ENCODE data around the gene KLK6. TPM values are rescaled to one million over a fixed set of nuclear protein-coding genes. Genes with fewer than 3 reads are reported as not detected.

KLK6 gene
- not detected for total RNA-seq

GRCh38 chr19:50969413-50969760 lies at the start of gene KLK6:
TSS of gene KLK6 (minus strand) at chr19:50969591. CDS start at chr19:50968104, 1,487 bp downstream.
- Mint-ChIP-seq H3K36me3 (no peaks in the 10 kb centered on the region), H3K9me3 (no peaks in the 10 kb centered on the region), H3K27ac (no peak within 1 kb of the TSS)
- DNase-seq (ENCODE audit: low spot score in 2 of 2) (no peak), ATAC-seq (no peak)

- Mint-ChIP-seq H3K36me3 (peaks cover 0 to 5% of the 10 kb centered on the region in 2 donors), H3K9me3 (no peaks in the 10 kb centered on the region), H3K27ac (no peak overlapping the region)
- peak in 1 of 2 donors; percentile 8 for ATAC-seq
- DNase-seq (ENCODE audit: low spot score in 2 of 2) = no peak
Measured at GRCh38 chr19:51018745-51019543, 49.6 kb upstream of the KLK6 start.

GRCh38 chr19:51016798-51017683 lies 47.6 kb upstream of the KLK6 start:
- H3K9me3 Mint-ChIP-seq = no peaks in the 10 kb centered on the region
- DNase-seq (ENCODE audit: low spot score in 2 of 2) (peak in 1 of 2 donors; percentile 72), ATAC-seq (peak; percentile 59 to 77)
- H3K27ac Mint-ChIP-seq = no peak overlapping the region
- peaks cover 0 to 5% of the 10 kb centered on the region in 2 donors for H3K36me3 Mint-ChIP-seq

- ATAC-seq = no peak
- H3K9me3 Mint-ChIP-seq = no peaks in the 10 kb centered on the region
- no peak overlapping the region for H3K27ac Mint-ChIP-seq
- DNase-seq (ENCODE audit: low spot score in 2 of 2) = no peak
- H3K36me3 Mint-ChIP-seq = peaks cover 0 to 5% of the 10 kb centered on the region in 2 donors
Measured at GRCh38 chr19:51015691-51016267, 46.4 kb upstream of the KLK6 start.

- Mint-ChIP-seq H3K9me3 (no peaks in the 10 kb centered on the region), H3K27ac (no peak overlapping the region), H3K36me3 (peaks cover 0 to 5% of the 10 kb centered on the region in 2 donors)
- DNase-seq (ENCODE audit: low spot score in 2 of 2) = no peak
- no peak for ATAC-seq
Measured at GRCh38 chr19:51014242-51014641, 44.9 kb upstream of the KLK6 start.

GRCh38 chr19:51012661-51013190 lies 43.3 kb upstream of the KLK6 start:
- Mint-ChIP-seq H3K27ac (no peak overlapping the region), H3K9me3 (no peaks in the 10 kb centered on the region), H3K36me3 (no peaks in the 10 kb centered on the region)
- DNase-seq (ENCODE audit: low spot score in 2 of 2) (no peak), ATAC-seq (no peak)

- peak overlapping the region in 1 of 2 donors; percentile 38 for H3K27ac Mint-ChIP-seq
- DNase-seq (ENCODE audit: low spot score in 2 of 2) (no peak), ATAC-seq (no peak)
- H3K9me3 Mint-ChIP-seq = no peaks in the 10 kb centered on the region
- H3K36me3 Mint-ChIP-seq = no peaks in the 10 kb centered on the region
Measured at GRCh38 chr19:51010066-51010795, 40.8 kb upstream of the KLK6 start.

- Mint-ChIP-seq H3K36me3 (no peaks in the 10 kb centered on the region), H3K27ac (peak overlapping the region in 1 of 2 donors; percentile 42), H3K9me3 (no peaks in the 10 kb centered on the region)
- no peak for DNase-seq (ENCODE audit: low spot score in 2 of 2)
- peak in 1 of 2 donors; percentile 56 for ATAC-seq
Measured at GRCh38 chr19:51009061-51009891, 39.9 kb upstream of the KLK6 start.

- Mint-ChIP-seq H3K36me3 (no peaks in the 10 kb centered on the region), H3K9me3 (no peaks in the 10 kb centered on the region), H3K27ac (no peak overlapping the region)
- ATAC-seq = no peak
- no peak for DNase-seq (ENCODE audit: low spot score in 2 of 2)
Measured at GRCh38 chr19:51007488-51007887, 38.1 kb upstream of the KLK6 start.

GRCh38 chr19:51006406-51006805 lies 37.0 kb upstream of the KLK6 start:
- Mint-ChIP-seq H3K9me3 (no peaks in the 10 kb centered on the region), H3K36me3 (no peaks in the 10 kb centered on the region), H3K27ac (no peak overlapping the region)
- no peak for ATAC-seq
- DNase-seq (ENCODE audit: low spot score in 2 of 2) = no peak

- no peak for DNase-seq (ENCODE audit: low spot score in 2 of 2)
- H3K9me3 Mint-ChIP-seq = no peaks in the 10 kb centered on the region
- no peaks in the 10 kb centered on the region for H3K36me3 Mint-ChIP-seq
- no peak overlapping the region for H3K27ac Mint-ChIP-seq
- no peak for ATAC-seq
Measured at GRCh38 chr19:51005248-51005647, 35.9 kb upstream of the KLK6 start.

GRCh38 chr19:51003316-51003715 lies 33.9 kb upstream of the KLK6 start:
- DNase-seq (ENCODE audit: low spot score in 2 of 2) (no peak), ATAC-seq (no peak)
- no peaks in the 10 kb centered on the region for H3K36me3 Mint-ChIP-seq
- no peaks in the 10 kb centered on the region for H3K9me3 Mint-ChIP-seq
- peak overlapping the region in 1 of 2 donors; percentile 36 for H3K27ac Mint-ChIP-seq

GRCh38 chr19:51002542-51003311 lies 33.3 kb upstream of the KLK6 start:
- DNase-seq (ENCODE audit: low spot score in 2 of 2) (peak in 1 of 2 donors; percentile 26), ATAC-seq (peak in 1 of 2 donors; percentile 63)
- H3K36me3 Mint-ChIP-seq = no peaks in the 10 kb centered on the region
- peak overlapping the region in 1 of 2 donors; percentile 36 for H3K27ac Mint-ChIP-seq
- no peaks in the 10 kb centered on the region for H3K9me3 Mint-ChIP-seq

GRCh38 chr19:51002089-51002532 lies 32.7 kb upstream of the KLK6 start:
- H3K27ac Mint-ChIP-seq = no peak overlapping the region
- ATAC-seq (no peak), DNase-seq (ENCODE audit: low spot score in 2 of 2) (no peak)
- H3K36me3 Mint-ChIP-seq = no peaks in the 10 kb centered on the region
- H3K9me3 Mint-ChIP-seq = no peaks in the 10 kb centered on the region

- DNase-seq (ENCODE audit: low spot score in 2 of 2) = no peak
- ATAC-seq = no peak
- Mint-ChIP-seq H3K9me3 (no peaks in the 10 kb centered on the region), H3K27ac (no peak within 1 kb of the TSS), H3K36me3 (no peaks in the 10 kb centered on the region)
Measured at GRCh38 chr19:51001515-51001914, 32.1 kb upstream of the KLK6 start, which contains the start of gene KLK8. TSS of gene KLK8 (minus strand) at chr19:51001604. CDS start at chr19:51001167, 437 bp downstream.
